Mesodermal cell (in vitro differentiated cells): ENCODE results near the gene DOCK4.

Source experiments
- H3K27ac ChIP-seq: 2 replicates; pipeline ENCODE4 v1.7.0; 2013; ENCODE audit warnings: mild to moderate bottlenecking, low read depth, low read length, moderate library complexity; ENCODE audit not compliant: severe bottlenecking
- H3K36me3 ChIP-seq: 2 replicates; pipeline ENCODE4 v1.7.1; 2013; ENCODE audit warnings: mild to moderate bottlenecking, low read length, moderate library complexity; ENCODE audit not compliant: control insufficient read depth, insufficient read depth
- H3K4me1 ChIP-seq: one replicate; pipeline ENCODE4 v1.7.1; 2013; ENCODE audit warnings: mild to moderate bottlenecking, low read length; ENCODE audit not compliant: insufficient read depth, control insufficient read depth, poor library complexity, severe bottlenecking
- H3K4me3 ChIP-seq: 2 replicates; pipeline ENCODE4 v1.7.0; 2013; ENCODE audit warnings: low read length, control low read depth, mild to moderate bottlenecking; ENCODE audit not compliant: insufficient read depth, poor library complexity, severe bottlenecking; ENCODE audit errors: extremely low read depth
- H3K9me3 ChIP-seq: 2 replicates; pipeline ENCODE4 v1.7.1; 2013; ENCODE audit warnings: mild to moderate bottlenecking, low read length, moderate library complexity; ENCODE audit not compliant: control insufficient read depth
- WGBS, 2 experiments: methylation state at CpG; one replicate each; pipeline ENCODE4 v1.1.5; 2013; ENCODE audit warnings: missing lambda C conversion rate in 2 of 2; ENCODE audit not compliant: insufficient coverage in 2 of 2; 5-methylcytosine and 5-hydroxymethylcytosine counted together

Gene DOCK4

DNA sequence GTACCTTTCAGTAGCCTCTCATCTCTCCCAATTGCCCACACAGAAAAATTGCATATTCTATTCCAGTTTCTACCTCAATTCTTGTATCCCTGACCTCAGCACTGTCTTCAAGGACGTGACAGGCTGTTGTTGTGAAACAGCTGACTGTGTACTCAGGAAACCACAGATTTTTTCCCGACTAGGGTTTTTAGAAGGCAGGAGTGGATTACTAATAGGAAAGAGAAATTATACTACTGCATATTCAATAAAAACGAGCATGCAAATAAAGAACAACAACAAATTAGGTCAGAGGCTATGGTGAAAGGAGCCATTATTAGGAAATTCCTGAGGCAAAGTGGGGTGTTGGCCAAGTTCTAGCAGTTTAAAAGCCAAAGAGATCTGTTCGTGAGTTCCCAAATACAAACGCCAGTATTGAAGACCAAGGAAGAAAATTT, 93.4 kb downstream of the DOCK4 start:
- H3K4me1 ChIP-seq = peaks cover 2% of the 10 kb centered on the region

DNA sequence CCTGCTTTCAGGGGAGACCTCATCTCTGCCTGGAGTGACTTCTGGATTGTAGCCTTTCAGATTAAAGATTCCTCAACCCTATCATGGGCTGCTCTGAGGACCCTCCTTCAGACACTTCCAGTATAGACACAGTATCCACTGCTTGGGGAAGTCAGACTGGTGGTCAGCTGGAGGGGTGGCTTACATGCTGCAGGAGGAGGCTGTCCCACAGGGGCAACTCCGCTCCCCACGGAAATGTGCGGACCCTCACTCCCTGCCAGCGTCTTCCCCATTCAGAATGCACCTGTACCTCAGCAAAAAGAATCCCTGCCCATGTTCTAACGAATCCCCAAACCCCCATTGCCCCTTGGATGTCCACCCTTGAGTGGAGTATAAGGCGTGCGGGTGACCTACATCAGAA, 95.5 kb downstream of the DOCK4 start:
- 94 to 100% methylated on average over 2 to 6 of the region's 7 CpGs for WGBS, 2 experiments
- Histone ChIP-seq H3K27ac (no peak overlapping the region), H3K36me3 (peaks cover 6% of the 10 kb centered on the region), H3K4me3 (no peak overlapping the region), H3K9me3 (no peaks in the 10 kb centered on the region), H3K4me1 (peaks cover 9% of the 10 kb centered on the region)

More for the DNA sequence above, 93.4 kb downstream of the DOCK4 start:
- Histone ChIP-seq H3K4me3 (no peak overlapping the region), H3K9me3 (no peaks in the 10 kb centered on the region), H3K36me3 (peaks cover 6% of the 10 kb centered on the region), H3K27ac (no peak overlapping the region)
- WGBS, 2 experiments = 84 to 96% methylated on average over 2 to 3 of the region's 5 CpGs

DNA sequence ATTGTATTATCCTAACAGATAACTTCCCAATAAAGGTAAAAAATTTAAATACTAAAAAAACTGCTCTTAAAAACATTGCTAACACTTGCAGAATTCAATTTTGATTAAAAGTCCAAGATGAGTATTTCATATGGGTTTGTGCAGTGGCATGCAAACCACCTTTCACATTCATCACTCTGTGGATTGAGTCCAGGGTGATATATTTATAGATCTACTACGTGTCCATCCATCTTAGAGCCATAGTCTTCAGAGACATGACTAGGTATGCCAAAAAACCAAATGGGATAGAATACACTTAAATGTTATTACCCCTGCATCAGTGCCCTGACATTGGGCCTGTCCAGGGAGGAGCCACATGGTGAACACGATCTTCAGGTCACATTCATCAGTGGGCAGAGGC, 96.0 kb downstream of the DOCK4 start:
- 80 to 100% methylated on average over 1 of the region's 2 CpGs for WGBS, 2 experiments

DNA sequence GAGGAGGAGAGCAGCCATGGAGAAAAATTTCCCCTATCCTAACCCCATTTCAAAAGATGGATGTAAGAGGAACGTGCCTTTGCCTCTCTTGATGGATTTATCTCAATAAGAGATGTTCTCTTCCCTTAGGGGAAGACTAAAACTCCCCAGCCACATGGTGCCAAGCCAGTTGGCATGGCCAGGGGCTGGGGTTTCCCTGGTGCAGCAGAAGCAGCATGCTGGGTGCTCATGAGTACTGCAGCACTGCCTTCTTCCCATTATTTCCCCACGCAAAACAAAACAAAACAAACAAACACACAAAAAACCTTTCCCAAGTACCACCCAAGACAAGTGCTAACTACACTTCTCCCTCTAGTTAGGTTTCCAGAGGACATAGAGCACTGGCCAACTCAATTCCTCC, 97.2 kb downstream of the DOCK4 start:
- Histone ChIP-seq H3K4me3 (no peak overlapping the region), H3K9me3 (no peaks in the 10 kb centered on the region), H3K4me1 (peaks cover 9% of the 10 kb centered on the region), H3K27ac (no peak overlapping the region), H3K36me3 (peaks cover 6% of the 10 kb centered on the region)
- WGBS, 2 experiments = 78 to 85% methylated on average over 1 to 2 of the region's 2 CpGs

More for the DNA sequence above, 96.0 kb downstream of the DOCK4 start:
- no peak overlapping the region for H3K27ac ChIP-seq
- peaks cover 6% of the 10 kb centered on the region for H3K36me3 ChIP-seq
- H3K4me3 ChIP-seq = no peak overlapping the region
- H3K4me1 ChIP-seq = peaks cover 9% of the 10 kb centered on the region
- no peaks in the 10 kb centered on the region for H3K9me3 ChIP-seq

DNA sequence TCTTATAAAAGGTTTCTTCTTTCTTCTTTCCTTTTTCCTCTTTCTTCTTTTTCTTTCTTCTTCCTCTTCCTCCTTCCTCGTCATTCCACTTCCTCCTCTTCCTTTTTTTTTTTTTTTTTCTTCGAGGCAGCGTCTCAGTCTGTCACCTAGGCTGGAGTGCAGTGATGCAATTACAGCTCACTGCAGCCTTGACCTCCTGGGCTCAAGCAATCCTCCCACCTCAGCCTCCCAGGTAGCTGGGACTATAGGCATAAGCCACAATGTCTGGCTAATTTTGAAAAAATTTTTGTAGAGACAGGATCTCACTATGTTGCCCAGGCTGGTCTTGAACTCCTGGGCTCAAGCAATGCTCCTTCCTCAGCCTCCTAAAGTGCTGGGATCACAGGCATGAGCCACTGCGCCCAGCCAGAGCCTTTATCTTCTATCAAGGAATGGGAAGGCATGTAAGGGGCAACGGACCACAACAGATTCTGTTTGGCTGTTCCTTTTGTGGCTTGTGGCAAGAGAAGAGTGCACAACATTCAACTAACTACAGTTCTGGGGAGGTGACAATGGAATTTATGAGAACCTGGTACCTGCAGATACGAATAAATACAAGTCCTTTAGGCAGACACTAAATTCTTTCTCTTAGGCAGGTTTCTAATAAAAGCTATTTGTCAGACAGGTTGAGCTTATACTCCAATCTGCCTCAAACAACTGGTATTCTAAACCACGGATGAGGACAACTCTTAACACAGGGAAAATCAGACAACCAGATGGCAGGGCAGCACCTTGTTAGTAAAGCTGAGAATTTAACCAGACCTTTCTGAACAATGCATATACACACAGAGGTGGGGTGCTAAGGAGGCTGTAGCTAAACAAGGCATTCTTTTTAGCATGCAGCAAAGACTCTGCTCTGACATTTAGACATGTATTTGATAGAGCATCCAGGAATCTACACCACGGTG, 100.3 kb downstream of the DOCK4 start:
- peaks cover 2% of the 10 kb centered on the region for H3K36me3 ChIP-seq
- H3K9me3 ChIP-seq = no peaks in the 10 kb centered on the region
- H3K4me3 ChIP-seq = no peak overlapping the region
- 87 to 100% methylated on average over 3 to 5 of the region's 8 CpGs for WGBS, 2 experiments
- H3K27ac ChIP-seq = no peak overlapping the region
- peaks cover 9% of the 10 kb centered on the region for H3K4me1 ChIP-seq

DNA sequence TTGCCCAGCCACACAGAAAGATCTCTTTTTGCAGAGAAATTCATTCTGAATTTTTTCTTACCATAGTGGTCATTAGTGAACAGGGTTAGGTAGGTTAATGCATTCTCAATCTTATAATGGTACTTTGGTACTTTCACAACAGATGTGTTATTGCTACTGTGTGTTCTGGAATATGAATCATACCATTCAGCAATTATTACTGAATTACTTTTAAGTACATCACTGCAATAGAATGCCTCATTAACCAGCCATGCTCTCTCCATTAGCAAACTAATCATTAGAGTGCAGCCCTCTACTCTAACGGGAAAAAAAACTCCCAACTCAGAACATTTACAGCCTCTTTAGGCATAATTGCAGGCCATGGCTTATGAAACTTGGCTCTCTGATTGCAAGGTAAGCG, 102.1 kb downstream of the DOCK4 start:
- Histone ChIP-seq H3K36me3 (no peaks in the 10 kb centered on the region), H3K27ac (no peak overlapping the region), H3K4me1 (peaks cover 8% of the 10 kb centered on the region), H3K4me3 (no peak overlapping the region), H3K9me3 (no peaks in the 10 kb centered on the region)
- WGBS, 2 experiments = 83 to 92% methylated on average over 1 to 2 of the region's 2 CpGs

DNA sequence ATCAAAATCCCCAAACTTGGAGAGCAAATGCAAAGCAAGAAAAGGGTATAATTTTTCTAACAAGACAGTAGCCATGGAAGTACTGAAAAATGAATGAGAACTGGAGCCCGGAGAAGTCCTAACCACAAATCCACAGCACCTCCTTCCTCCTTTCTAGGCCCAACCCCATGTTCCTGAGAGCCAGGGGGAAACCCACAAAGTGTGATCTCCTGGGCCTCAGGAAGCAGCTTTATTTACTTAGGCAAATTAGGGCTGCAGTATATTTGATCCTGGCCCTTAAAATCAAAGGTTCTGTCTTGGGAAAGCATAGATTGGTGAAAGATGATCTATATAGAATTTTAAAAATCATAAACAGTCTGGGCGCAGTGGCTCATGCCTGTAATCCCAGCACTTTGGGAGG, 103.0 kb downstream of the DOCK4 start:
- 85 to 100% methylated on average over 1 of the region's 2 CpGs for WGBS, 2 experiments
- Histone ChIP-seq H3K36me3 (no peaks in the 10 kb centered on the region), H3K27ac (no peak overlapping the region), H3K4me3 (no peak overlapping the region), H3K4me1 (peaks cover 7% of the 10 kb centered on the region), H3K9me3 (no peaks in the 10 kb centered on the region)

DNA sequence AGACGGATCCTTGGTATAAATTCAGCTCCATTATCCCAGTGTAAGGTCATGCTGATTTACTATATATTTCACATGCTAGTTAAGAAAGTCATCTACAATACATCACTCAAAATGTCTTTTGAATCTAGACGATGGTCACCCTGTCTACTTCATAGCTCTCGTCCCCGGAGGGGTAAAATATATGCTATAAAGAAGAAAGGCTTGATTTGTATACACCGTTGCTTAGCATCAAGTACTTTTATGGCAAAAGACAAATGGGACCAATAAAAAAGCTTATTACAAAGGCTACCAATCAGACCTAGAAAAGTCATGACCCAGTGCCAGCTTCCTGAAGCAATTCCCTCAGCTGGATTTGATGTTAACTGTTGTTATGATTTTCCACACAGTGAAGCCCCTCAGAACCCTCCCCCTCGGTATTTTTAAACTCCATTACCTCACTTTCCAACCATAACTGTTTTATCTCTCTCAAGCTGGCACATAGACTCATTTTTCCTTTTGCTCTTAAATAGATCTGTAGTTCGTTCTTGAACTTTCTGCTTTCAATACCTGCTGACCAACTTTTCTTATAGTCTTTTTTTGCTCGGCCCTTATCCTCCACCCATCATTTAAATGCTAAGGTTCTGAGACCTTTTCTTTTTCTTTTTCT, 104.9 kb downstream of the DOCK4 start:
- Histone ChIP-seq H3K27ac (no peak overlapping the region), H3K4me3 (no peak overlapping the region), H3K4me1 (peaks cover 3% of the 10 kb centered on the region), H3K9me3 (no peaks in the 10 kb centered on the region), H3K36me3 (no peaks in the 10 kb centered on the region)
- WGBS, 2 experiments = 93 to 100% methylated on average over 2 to 3 of the region's 8 CpGs

DNA sequence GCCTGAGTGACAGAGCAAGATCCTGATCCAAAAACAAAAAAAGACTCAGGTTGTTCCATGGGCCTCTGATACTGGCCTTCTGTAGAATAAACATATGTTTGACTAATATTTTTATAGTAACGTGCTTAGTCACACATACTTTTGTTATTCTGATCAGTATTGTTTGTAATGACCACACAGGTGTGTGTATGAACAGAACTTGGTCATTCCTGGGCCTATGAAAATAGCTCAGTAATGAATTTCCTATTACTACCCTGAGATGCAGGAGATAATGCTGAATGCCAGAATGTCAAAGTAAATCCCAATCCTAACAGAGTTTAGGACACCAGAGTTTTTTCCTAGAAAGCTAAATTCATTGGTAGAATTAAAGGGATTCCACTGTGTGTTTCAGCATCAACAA, 108.7 kb downstream of the DOCK4 start:
- no CpG with 5 or more reads among the region's 1 CpG for WGBS, 2 experiments
- Histone ChIP-seq H3K4me1 (no peaks in the 10 kb centered on the region), H3K36me3 (no peaks in the 10 kb centered on the region), H3K9me3 (no peaks in the 10 kb centered on the region), H3K27ac (no peak overlapping the region), H3K4me3 (no peak overlapping the region)

DNA sequence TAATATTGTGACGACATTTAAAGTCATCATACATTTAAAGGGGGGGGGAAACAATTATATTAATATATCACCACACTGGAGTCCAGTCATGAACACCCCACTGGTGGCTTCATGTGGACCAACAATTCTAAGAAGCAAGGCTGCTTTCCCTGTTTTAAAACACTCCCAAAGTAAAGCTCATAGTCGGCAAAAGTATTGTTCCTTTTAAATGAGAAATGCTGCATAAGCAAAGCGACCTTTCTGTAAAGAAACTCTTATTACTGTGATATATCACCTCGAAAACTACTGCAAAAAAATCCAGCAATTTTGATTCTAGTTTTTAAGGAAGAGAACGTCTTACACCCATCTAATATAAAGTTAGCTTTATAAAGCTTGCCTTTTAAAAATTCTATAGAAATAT, 112.8 kb downstream of the DOCK4 start:
- H3K27ac ChIP-seq = no peak overlapping the region
- H3K36me3 ChIP-seq = no peaks in the 10 kb centered on the region
- no peaks in the 10 kb centered on the region for H3K9me3 ChIP-seq
- H3K4me1 ChIP-seq = no peaks in the 10 kb centered on the region
- H3K4me3 ChIP-seq = no peak overlapping the region
- 100% methylated on average over 1 of the region's 5 CpGs; no CpG with 5 or more reads in 1 of the 2 experiments for WGBS, 2 experiments
